ENCODE measurements around the gene C2orf49. TPM values are rescaled to one million over a fixed set of nuclear protein-coding genes. Genes with fewer than 3 reads are reported as not detected.

Gene C2orf49
- total RNA-seq, 1 experiment from 2014 or later: 17.2 TPM

DNA sequence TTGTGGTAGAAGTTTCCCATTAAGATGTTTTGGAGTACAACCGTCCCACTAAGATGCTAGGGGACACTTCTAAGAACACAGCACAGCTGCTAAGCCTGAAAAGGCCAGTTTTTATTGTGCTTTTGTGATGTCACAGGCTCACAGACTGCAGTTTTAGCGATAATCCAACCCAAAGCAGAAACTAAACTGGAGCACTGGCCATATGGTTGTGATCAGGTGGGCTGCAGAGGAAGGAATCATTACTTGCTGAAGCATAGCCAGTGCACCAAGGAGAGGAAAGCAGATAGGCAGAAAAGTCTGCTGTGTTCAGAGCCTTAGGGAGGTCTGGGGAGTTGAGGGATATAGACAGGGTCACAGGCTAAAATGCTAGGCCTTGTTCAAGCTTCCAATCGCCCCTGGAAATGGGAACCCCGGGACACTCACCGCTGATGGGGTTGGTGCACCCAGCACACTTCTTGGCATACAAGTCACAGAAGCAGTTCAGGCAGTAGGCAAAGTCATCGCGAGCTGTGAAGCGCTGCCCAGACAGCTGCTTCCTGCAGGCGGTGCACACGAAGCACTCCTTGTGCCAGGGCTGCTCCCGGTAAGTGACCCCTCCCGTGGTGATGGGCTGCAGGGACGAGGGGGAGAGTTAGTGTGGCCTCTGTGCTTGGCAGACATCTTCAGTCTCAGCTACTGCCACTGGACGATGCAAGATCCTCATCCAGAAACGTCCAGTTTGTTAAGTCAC lies 25.7 kb downstream of the C2orf49 start:
- Histone ChIP-seq H3K9me3 (ENCODE audit: control insufficient read depth in 1 of 2, insufficient read depth in 1 of 2, low read depth in 1 of 2, low read length in 2 of 2) (no peaks in the 10 kb centered on the region), H3K79me2 (ENCODE audit: insufficient read depth, low read length) (peaks cover 15% of the 10 kb centered on the region; the same call in 1 of the 2 replicates), H3K4me3 (replicated peaks in 1 of 2; ENCODE audit: low read depth in 1 of 2, low read length in 2 of 2) (no peak overlapping the region), H3K9me2 (ENCODE audit: insufficient read depth) (no peaks in the 10 kb centered on the region), H3K4me2 (ENCODE audit: low read length) (no peak overlapping the region), H3K36me3 (ENCODE audit: control insufficient read depth in 1 of 2, insufficient read depth in 2 of 2, low read length in 2 of 2) (peaks cover 27 to 73% of the 10 kb centered on the region in 2 experiments), H3K4me1 (ENCODE audit: control insufficient read depth in 1 of 2, insufficient read depth in 2 of 2, low read length in 2 of 2) (no peaks in the 10 kb centered on the region), H4K20me1 (ENCODE audit: insufficient read depth) (no peaks in the 10 kb centered on the region), H3K27me3 (ENCODE audit: insufficient read depth, low read length) (no peaks in the 10 kb centered on the region), H3K9ac (ENCODE audit: low read length) (no peak overlapping the region), H3K27ac (ENCODE audit: low read depth, low read length) (no peak overlapping the region), H2AFZ (ENCODE audit: low read depth, low read length, poor library complexity, severe bottlenecking) (no peak overlapping the region)
- DNase-seq (ENCODE audit: low read depth, low spot score): no peak
- no peak for TF ChIP-seq CBX3 (IDR thresholded peaks at IDR 0.05; ENCODE audit: low read depth)
- no TSS peak for BruUV-seq (replicated peaks)
- CTCF ChIA-PET: no interaction called here
- RAD21 ChIA-PET (ENCODE audit: low non-redundant PET in 1 of 2, low total read pairs in 2 of 2, uncharacterized antibody in 2 of 2, unreplicated experiment in 2 of 2): no interaction called here
- ATAC-seq: no peak
- intact Hi-C loops (cut with micrococcal nuclease): no loop called here
- POLR2A ChIA-PET: no interaction called here

DNA sequence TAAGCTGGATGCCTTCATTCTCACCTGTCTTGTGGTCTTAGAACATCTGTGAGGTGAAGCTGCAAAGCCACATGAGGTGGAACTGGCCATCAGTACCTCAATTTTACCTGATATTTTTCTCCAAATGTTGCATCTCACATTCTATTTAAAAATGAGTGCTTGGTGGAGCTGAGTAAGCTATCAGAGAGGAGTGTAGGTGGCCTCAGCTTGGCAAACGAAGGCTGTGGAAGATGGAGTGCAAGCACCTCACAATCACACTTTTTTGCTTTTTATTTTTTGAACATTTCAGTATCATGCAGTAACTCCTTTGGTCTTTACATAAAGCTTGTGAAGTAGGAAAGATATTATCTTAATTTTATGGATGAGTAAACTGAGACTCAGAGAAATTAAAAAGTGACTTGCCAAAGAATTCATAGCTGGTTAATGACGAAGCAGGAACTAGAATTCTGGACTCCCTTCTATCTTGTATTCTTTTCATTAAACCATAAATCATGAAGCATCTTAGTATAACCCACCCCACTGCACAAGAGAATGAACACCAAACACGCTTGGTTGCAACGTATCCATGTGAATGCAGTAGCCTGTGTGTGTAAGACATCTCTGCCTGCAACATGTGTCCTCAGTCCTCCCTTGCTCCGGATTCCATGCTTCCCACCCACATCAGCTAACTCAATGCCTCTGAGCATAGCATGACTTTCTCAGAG lies 27.2 kb downstream of the C2orf49 start:
- H3K4me1 ChIP-seq (ENCODE audit: control insufficient read depth in 1 of 2, insufficient read depth in 2 of 2, low read length in 2 of 2): no peaks in the 10 kb centered on the region
- H2AFZ ChIP-seq (ENCODE audit: low read depth, low read length, poor library complexity, severe bottlenecking): no peak overlapping the region
- H3K4me2 ChIP-seq (ENCODE audit: low read length): no peak overlapping the region
- H3K9me3 ChIP-seq (ENCODE audit: control insufficient read depth in 1 of 2, insufficient read depth in 1 of 2, low read depth in 1 of 2, low read length in 2 of 2): no peaks in the 10 kb centered on the region
- no peak for ATAC-seq
- H3K9ac ChIP-seq (ENCODE audit: low read length): no peak overlapping the region
- RAD21 ChIA-PET (ENCODE audit: low non-redundant PET in 1 of 2, low total read pairs in 2 of 2, uncharacterized antibody in 2 of 2, unreplicated experiment in 2 of 2): no interaction called here
- no peak overlapping the region for H3K4me3 ChIP-seq (replicated peaks in 1 of 2; ENCODE audit: low read depth in 1 of 2, low read length in 2 of 2)
- CTCF ChIA-PET: no interaction called here
- intact Hi-C loops (cut with micrococcal nuclease): no loop called here
- H3K27me3 ChIP-seq (ENCODE audit: insufficient read depth, low read length): no peaks in the 10 kb centered on the region
- DNase-seq (ENCODE audit: low read depth, low spot score): no peak
- POLR2A ChIA-PET: no interaction called here
- BruUV-seq (replicated peaks): no TSS peak
- H4K20me1 ChIP-seq (ENCODE audit: insufficient read depth): no peaks in the 10 kb centered on the region
- H3K27ac ChIP-seq (ENCODE audit: low read depth, low read length): no peak overlapping the region
- no peaks in the 10 kb centered on the region for H3K9me2 ChIP-seq (ENCODE audit: insufficient read depth)
- H3K79me2 ChIP-seq (ENCODE audit: insufficient read depth, low read length): peaks cover 31% of the 10 kb centered on the region; the same call in 1 of the 2 replicates
- H3K36me3 ChIP-seq (ENCODE audit: control insufficient read depth in 1 of 2, insufficient read depth in 2 of 2, low read length in 2 of 2): peaks cover 27 to 73% of the 10 kb centered on the region in 2 experiments; a peak in 3 of 4 replicates
- TF ChIP-seq POLR2AphosphoS5 (IDR thresholded peaks at IDR 0.05; ENCODE audit: low read depth, low read length) (no peak), ZNF274 (IDR thresholded peaks at IDR 0.05; ENCODE audit: low read depth, low read length) (no peak), JUND (IDR thresholded peaks at IDR 0.05) (no peak), EGR1 (IDR thresholded peaks at IDR 0.05; ENCODE audit: low read depth) (no peak), SIN3A (IDR thresholded peaks at IDR 0.05; ENCODE audit: low read depth) (no peak), CBX3 (IDR thresholded peaks at IDR 0.05; ENCODE audit: low read depth) (no peak), SP1 (IDR thresholded peaks at IDR 0.05; ENCODE audit: low read depth) (no peak), ZFX (IDR thresholded peaks at IDR 0.05) (no peak), FOSL1 (IDR thresholded peaks at IDR 0.05; ENCODE audit: low read depth) (no peak), CEBPB (IDR thresholded peaks at IDR 0.05; ENCODE audit: low read depth) (no peak), POLR2A (IDR thresholded peaks at IDR 0.05; ENCODE audit: borderline replicate concordance, extremely low read depth, insufficient read depth, insufficient read length) (no peak), YY1 (IDR thresholded peaks at IDR 0.05; ENCODE audit: extremely low read depth, insufficient replicate concordance, low read depth, low read length) (no peak)
- TF ChIP-seq, protein P1, sequence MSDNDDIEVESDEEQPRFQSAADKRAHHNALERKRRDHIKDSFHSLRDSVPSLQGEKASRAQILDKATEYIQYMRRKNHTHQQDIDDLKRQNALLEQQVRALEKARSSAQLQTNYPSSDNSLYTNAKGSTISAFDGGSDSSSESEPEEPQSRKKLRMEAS (IDR thresholded peaks at IDR 0.05): no peak
- TF ChIP-seq, protein P2, sequence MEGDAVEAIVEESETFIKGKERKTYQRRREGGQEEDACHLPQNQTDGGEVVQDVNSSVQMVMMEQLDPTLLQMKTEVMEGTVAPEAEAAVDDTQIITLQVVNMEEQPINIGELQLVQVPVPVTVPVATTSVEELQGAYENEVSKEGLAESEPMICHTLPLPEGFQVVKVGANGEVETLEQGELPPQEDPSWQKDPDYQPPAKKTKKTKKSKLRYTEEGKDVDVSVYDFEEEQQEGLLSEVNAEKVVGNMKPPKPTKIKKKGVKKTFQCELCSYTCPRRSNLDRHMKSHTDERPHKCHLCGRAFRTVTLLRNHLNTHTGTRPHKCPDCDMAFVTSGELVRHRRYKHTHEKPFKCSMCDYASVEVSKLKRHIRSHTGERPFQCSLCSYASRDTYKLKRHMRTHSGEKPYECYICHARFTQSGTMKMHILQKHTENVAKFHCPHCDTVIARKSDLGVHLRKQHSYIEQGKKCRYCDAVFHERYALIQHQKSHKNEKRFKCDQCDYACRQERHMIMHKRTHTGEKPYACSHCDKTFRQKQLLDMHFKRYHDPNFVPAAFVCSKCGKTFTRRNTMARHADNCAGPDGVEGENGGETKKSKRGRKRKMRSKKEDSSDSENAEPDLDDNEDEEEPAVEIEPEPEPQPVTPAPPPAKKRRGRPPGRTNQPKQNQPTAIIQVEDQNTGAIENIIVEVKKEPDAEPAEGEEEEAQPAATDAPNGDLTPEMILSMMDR (IDR thresholded peaks at IDR 0.05 in 2 of 3, conservative IDR thresholded peaks at IDR 0.05 in 1 of 3; ENCODE audit: borderline replicate concordance in 1 of 3, insufficient read depth in 1 of 3, low read depth in 2 of 3, low read length in 2 of 3): no peak
- TF ChIP-seq, protein P3, sequence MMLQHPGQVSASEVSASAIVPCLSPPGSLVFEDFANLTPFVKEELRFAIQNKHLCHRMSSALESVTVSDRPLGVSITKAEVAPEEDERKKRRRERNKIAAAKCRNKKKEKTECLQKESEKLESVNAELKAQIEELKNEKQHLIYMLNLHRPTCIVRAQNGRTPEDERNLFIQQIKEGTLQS (IDR thresholded peaks at IDR 0.05): no peak
- TF ChIP-seq, protein P4, sequence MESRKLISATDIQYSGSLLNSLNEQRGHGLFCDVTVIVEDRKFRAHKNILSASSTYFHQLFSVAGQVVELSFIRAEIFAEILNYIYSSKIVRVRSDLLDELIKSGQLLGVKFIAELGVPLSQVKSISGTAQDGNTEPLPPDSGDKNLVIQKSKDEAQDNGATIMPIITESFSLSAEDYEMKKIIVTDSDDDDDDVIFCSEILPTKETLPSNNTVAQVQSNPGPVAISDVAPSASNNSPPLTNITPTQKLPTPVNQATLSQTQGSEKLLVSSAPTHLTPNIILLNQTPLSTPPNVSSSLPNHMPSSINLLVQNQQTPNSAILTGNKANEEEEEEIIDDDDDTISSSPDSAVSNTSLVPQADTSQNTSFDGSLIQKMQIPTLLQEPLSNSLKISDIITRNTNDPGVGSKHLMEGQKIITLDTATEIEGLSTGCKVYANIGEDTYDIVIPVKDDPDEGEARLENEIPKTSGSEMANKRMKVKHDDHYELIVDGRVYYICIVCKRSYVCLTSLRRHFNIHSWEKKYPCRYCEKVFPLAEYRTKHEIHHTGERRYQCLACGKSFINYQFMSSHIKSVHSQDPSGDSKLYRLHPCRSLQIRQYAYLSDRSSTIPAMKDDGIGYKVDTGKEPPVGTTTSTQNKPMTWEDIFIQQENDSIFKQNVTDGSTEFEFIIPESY (IDR thresholded peaks at IDR 0.05; ENCODE audit: extremely low read depth, insufficient replicate concordance, low read length): no peak
